WTC11 (cell line): ENCODE measurements around the gene ABTB2. TPM values are rescaled to one million over a fixed set of nuclear protein-coding genes. Genes with fewer than 3 reads are reported as not detected.

Experiments
- ATAC-seq: fragments of 200-7000 bp; cut with Tn5 transposase; 2 replicates; pipeline ENCODE4 v1.10.0; 2021; ENCODE audit warnings: mild to moderate bottlenecking, moderate library complexity
- CTCF ChIA-PET: fragments of 300-600 bp; sonication (Branson Sonifier 250); formaldehyde crosslinking; loops from one replicate; lab custom pipeline; 2021; ENCODE audit warnings: antibody characterized with exemption; lab: Charles Lee
- POLR2A ChIA-PET: fragments of 350-600 bp; sonication (Branson Sonifier 250); formaldehyde crosslinking; loops from one replicate; lab custom pipeline; 2021; ENCODE audit warnings: antibody characterized with exemption; lab: Charles Lee
- DNase-seq: peaks from one replicate; pipeline ENCODE4 v3.0.0; 2021; ENCODE audit warnings: low spot score
- H3K27ac Mint-ChIP-seq: 2 replicates; pipeline ENCODE4 v1.8.0; 2021; ENCODE audit warnings: mixed read lengths
- H3K27me3 Mint-ChIP-seq: 2 replicates; pipeline ENCODE4 v1.8.0; 2021; ENCODE audit warnings: low read depth, mild to moderate bottlenecking, moderate library complexity, mixed read lengths
- H3K36me3 Mint-ChIP-seq: 2 replicates; pipeline ENCODE4 v1.8.0; 2021; ENCODE audit warnings: mixed read lengths
- H3K4me1 Mint-ChIP-seq: 2 replicates; pipeline ENCODE4 v1.8.0; 2022; ENCODE audit warnings: mixed read lengths
- H3K4me3 Mint-ChIP-seq: 2 replicates; pipeline ENCODE4 v1.8.0; 2021; ENCODE audit warnings: mild to moderate bottlenecking, moderate library complexity, mixed read lengths
- H3K9me3 Mint-ChIP-seq: 2 replicates; pipeline ENCODE4 v1.8.0; 2021; ENCODE audit warnings: mixed read lengths
- AR ChIP-seq: fragments of 250-450 bp; sonication (Bioruptor Pico); IDR thresholded peaks from 2 replicates; pipeline ENCODE4 v1.9.0; 2021; ENCODE audit warnings: mild to moderate bottlenecking
- ATF3 ChIP-seq: sonication (generic); formaldehyde crosslinking; conservative IDR thresholded peaks from 2 replicates; pipeline ENCODE4 v1.8.1; 2022; ENCODE audit warnings: mild to moderate bottlenecking, missing genetic modification reagents
- E2F5 ChIP-seq: sonication (generic); formaldehyde crosslinking; IDR thresholded peaks from 2 replicates; pipeline ENCODE4 v1.8.1; 2022; ENCODE audit warnings: mild to moderate bottlenecking, moderate library complexity, missing genetic modification reagents
- ETV6 ChIP-seq: sonication (generic); formaldehyde crosslinking; IDR thresholded peaks from 2 replicates; pipeline ENCODE4 v1.8.1; 2022; ENCODE audit warnings: mild to moderate bottlenecking, missing genetic modification reagents
- FOXP4 ChIP-seq: sonication (generic); formaldehyde crosslinking; IDR thresholded peaks from 2 replicates; pipeline ENCODE4 v1.8.0; 2022; ENCODE audit warnings: mild to moderate bottlenecking, missing genetic modification reagents
- MXD4 ChIP-seq: fragments of 250-450 bp; sonication (Bioruptor Pico); IDR thresholded peaks from 2 replicates; pipeline ENCODE4 v1.8.0; 2021; ENCODE audit warnings: mild to moderate bottlenecking, moderate library complexity, borderline replicate concordance
- NFATC4 ChIP-seq: fragments of 250-450 bp; sonication (Bioruptor Pico); IDR thresholded peaks from 2 replicates; pipeline ENCODE4 v1.9.0; 2021; ENCODE audit warnings: mild to moderate bottlenecking
- TEAD4 ChIP-seq: sonication (generic); formaldehyde crosslinking; IDR thresholded peaks from 2 replicates; pipeline ENCODE4 v1.8.0; 2022; ENCODE audit warnings: mild to moderate bottlenecking, missing genetic modification reagents
- ZNF138 ChIP-seq: sonication (generic); formaldehyde crosslinking; conservative IDR thresholded peaks from 2 replicates; pipeline ENCODE4 v1.8.1; 2022; ENCODE audit warnings: mild to moderate bottlenecking, moderate library complexity, missing genetic modification reagents
- ZNF396 ChIP-seq: fragments of 250-450 bp; sonication (Bioruptor Pico); IDR thresholded peaks from 2 replicates; pipeline ENCODE4 v1.8.0; 2021; ENCODE audit warnings: mild to moderate bottlenecking, moderate library complexity, borderline replicate concordance
- ZNF423 ChIP-seq: fragments of 250-450 bp; sonication (Bioruptor Pico); IDR thresholded peaks from 2 replicates; pipeline ENCODE4 v2.1.2; 2022; ENCODE audit warnings: mild to moderate bottlenecking, moderate library complexity
- ZNF425 ChIP-seq: fragments of 250-450 bp; sonication (Bioruptor Pico); conservative IDR thresholded peaks from 2 replicates; pipeline ENCODE4 v1.9.0; 2021; ENCODE audit warnings: mild to moderate bottlenecking
- ZNF532 ChIP-seq: fragments of 250-450 bp; sonication (Bioruptor Pico); IDR thresholded peaks from 2 replicates; pipeline ENCODE4 v1.9.0; 2021; ENCODE audit warnings: mild to moderate bottlenecking, borderline replicate concordance
- total RNA-seq: library from RNA; stranded (reverse); gene quantifications from 3 replicates; pipeline ENCODE4 v1.2.3, GENCODE V29; 2021

The ABTB2 gene
- total RNA-seq, 1 experiment from 2014 or later, result 12.8 TPM

- Mint-ChIP-seq H3K27ac (no peak overlapping the region; the same call in 1 of the 2 replicates), H3K4me1 (no peaks in the 10 kb centered on the region), H3K9me3 (no peaks in the 10 kb centered on the region), H3K4me3 (no peak overlapping the region), H3K36me3 (no peaks in the 10 kb centered on the region), H3K27me3 (no peaks in the 10 kb centered on the region; the same call in 1 of the 2 replicates)
- TF ChIP-seq ZNF532 (CRISPR knock-in tag), result no peak
- no peak for TF ChIP-seq ATF3 (CRISPR knock-in tag)
- no peak for TF ChIP-seq E2F5 (CRISPR knock-in tag)
- no peak for TF ChIP-seq ZNF396 (CRISPR knock-in tag)
- TF ChIP-seq FOXP4, result no peak
- TF ChIP-seq TEAD4 (CRISPR knock-in tag), result no peak
- no peak for TF ChIP-seq ZNF425
- no peak for TF ChIP-seq ZNF138 (CRISPR knock-in tag)
- TF ChIP-seq ETV6 (CRISPR knock-in tag), result no peak
- TF ChIP-seq ZNF423 (CRISPR knock-in tag), result no peak
- no peak for TF ChIP-seq MXD4 (CRISPR knock-in tag)
- TF ChIP-seq AR (CRISPR knock-in tag), result no peak
- no peak for TF ChIP-seq NFATC4
- ChIA-PET POLR2A (no interaction called here), CTCF (interaction anchor here (0.6 to 3.3 kb wide), 4 partner anchors 7 to 367 kb away, joined by 3 to 28 read pairs (median 9); partner anchors contain the start of gene ABTB2)
- DNase-seq (no peak), ATAC-seq (no peak)
Observed at GRCh38 chr11:34166806-34167740, 190.7 kb downstream of the ABTB2 start.
